Vagina (tissue), 2 donors: ENCODE measurements around the gene AADAT.
"Not testable (repeated sequence)": the region's sequence is repeated elsewhere in the genome, so short reads cannot be mapped to it uniquely, and the experiment has no call there.

ENCODE experiments used
- CTCF ChIP-seq, 3 experiments: fragments of 450-650 bp in 2 of 3; fragments of 200-600 bp in 1 of 3; sonication (generic) in 1 of 3; IDR thresholded peaks; one replicate each; pipeline ENCODE4 v1.5.1; 2017 to 2019; ENCODE audit warnings: antibody characterized with exemption in 3 of 3, mild to moderate bottlenecking in 2 of 3, moderate library complexity in 2 of 3
- POLR2A ChIP-seq, 2 donors: fragments of 450-650 bp; IDR thresholded peaks; one replicate each; pipeline ENCODE4 v1.6.1; 2017; ENCODE audit warnings: antibody characterized with exemption in 2 of 2, mild to moderate bottlenecking in 2 of 2, moderate library complexity in 2 of 2
- POLR2AphosphoS5 ChIP-seq, 2 donors: sonication (generic); formaldehyde crosslinking; IDR thresholded peaks; one replicate each; pipeline ENCODE4 v1.9.0; 2017; ENCODE audit warnings: antibody characterized with exemption in 2 of 2, mild to moderate bottlenecking in 2 of 2, low read depth in 1 of 2; ENCODE audit not compliant: insufficient read depth in 1 of 2

GRCh38 chr4:170114183-170114582 is 24.4 kb upstream of the AADAT start:
- TF ChIP-seq CTCF (IDR thresholded peaks at IDR 0.05); POLR2AphosphoS5 (IDR thresholded peaks at IDR 0.05; ENCODE audit: insufficient read depth in 1 of 2, low read depth in 1 of 2); POLR2A (IDR thresholded peaks at IDR 0.05): not testable (repeated sequence)
